Epithelial cell of alveolus of lung (primary cell): ENCODE results near the gene AKIRIN1. TPM values are rescaled to one million over a fixed set of nuclear protein-coding genes. Genes with fewer than 3 reads are reported as not detected.

Experiments used
- total RNA-seq: library from RNA; depleted of rRNA; stranded (reverse); fragments of >200 nt; gene quantifications from 2 replicates; pipeline ENCODE4 v1.2.1, GENCODE V29; 2015

The AKIRIN1 gene, protein sequence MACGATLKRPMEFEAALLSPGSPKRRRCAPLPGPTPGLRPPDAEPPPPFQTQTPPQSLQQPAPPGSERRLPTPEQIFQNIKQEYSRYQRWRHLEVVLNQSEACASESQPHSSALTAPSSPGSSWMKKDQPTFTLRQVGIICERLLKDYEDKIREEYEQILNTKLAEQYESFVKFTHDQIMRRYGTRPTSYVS
- total RNA-seq: 37.8 and 49.1 TPM in 2 replicates

DNA sequence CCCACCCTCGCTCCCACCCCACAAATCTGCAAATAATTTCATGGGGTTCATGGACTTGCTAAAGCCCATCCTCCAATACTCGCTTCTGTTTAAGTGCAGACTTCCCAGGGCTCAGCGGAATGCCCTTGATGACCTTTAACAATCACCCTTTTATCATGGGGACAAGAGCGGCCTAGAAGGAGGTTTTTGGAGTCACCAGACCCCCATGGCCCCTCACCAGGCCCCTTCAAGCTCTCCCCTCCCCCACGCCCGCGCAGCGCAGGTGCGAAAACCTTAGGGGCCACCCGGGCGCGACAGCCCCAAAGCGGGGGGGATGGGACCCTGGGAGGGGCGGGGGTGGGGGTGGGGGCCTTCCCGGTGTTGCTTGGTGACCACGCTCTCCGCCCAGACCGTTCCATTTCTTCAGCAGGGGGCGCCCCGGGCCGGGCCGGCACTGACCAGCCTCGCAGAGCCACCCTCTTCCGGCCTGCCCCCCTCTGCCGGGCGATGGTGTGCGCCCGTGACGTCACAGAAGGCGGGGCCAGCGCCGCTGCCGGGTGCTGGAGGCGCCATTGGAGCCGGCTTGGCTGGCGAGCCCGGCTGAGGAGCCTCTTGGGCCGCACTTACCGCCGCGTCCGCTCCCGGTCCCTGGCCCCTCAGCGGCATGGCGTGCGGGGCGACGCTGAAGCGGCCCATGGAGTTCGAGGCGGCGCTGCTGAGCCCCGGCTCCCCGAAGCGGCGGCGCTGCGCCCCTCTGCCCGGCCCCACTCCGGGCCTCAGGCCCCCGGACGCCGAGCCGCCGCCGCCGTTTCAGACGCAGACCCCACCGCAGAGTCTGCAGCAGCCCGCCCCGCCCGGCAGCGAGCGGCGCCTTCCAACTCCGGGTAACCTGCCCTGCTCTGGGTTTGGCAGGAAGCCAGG, at the start of gene AKIRIN1:
TSS of gene AKIRIN1 (plus strand) at position 539 of the 900 bp plus-strand sequence. CDS start at position 644, 105 bp downstream.

GRCh38 chr1:38941527-38942019, 49.5 kb upstream of the AKIRIN1 start, which contains the start of gene RHBDL2:
RHBDL2 (minus strand) TSS chr1:38941830; CDS start chr1:38919212, 22,618 bp downstream.

GRCh38 chr1:39026051-39026865, 35.2 kb downstream of the AKIRIN1 start, which contains the start of gene NDUFS5:
NDUFS5 (plus strand) TSS chr1:39026350; CDS start chr1:39028725, 2,375 bp downstream.

Other genes with a start within 250 kb of the AKIRIN1 start
- 9.6 and 14.3 TPM in 2 replicates for gene RRAGC, start 131.5 kb upstream of the AKIRIN1 start, total RNA-seq
- gene MYCBP, start 117.9 kb upstream of the AKIRIN1 start, total RNA-seq: 12.5 and 33.7 TPM in 2 replicates
- not detected in 2 replicates for gene GJA9, start 109.7 kb upstream of the AKIRIN1 start, total RNA-seq
- gene RHBDL2, start 49.4 kb upstream of the AKIRIN1 start, total RNA-seq: 0.26 TPM in 1 of 2 replicates, not detected in the other
- gene NDUFS5, start 35.1 kb downstream of the AKIRIN1 start, total RNA-seq: 413 and 614 TPM in 2 replicates
- gene MACF1, start 213.4 kb downstream of the AKIRIN1 start, total RNA-seq: 118 and 126 TPM in 2 replicates